HG03457 (cell line): ENCODE data around the gene PSMD13.

Experiments
- ATAC-seq: cut with Tn5 transposase; IDR thresholded peaks from one replicate; pipeline ENCODE4 v1.9.1; 2021; ENCODE audit warnings: moderate number of reproducible peaks; ENCODE audit not compliant: unreplicated experiment

The PSMD13 gene

GRCh38 chr11:241634-242033 lies 4.9 kb downstream of the PSMD13 start:
- ATAC-seq, result no peak

- ATAC-seq, result no peak
Measured at GRCh38 chr11:244376-244775, 7.6 kb downstream of the PSMD13 start.

- ATAC-seq, result no peak
Measured at GRCh38 chr11:249062-249461, 12.3 kb downstream of the PSMD13 start.

- ATAC-seq, result no peak
Measured at GRCh38 chr11:250274-250673, 13.5 kb downstream of the PSMD13 start.

GRCh38 chr11:250740-251299 lies 14.0 kb downstream of the PSMD13 start:
- no peak for ATAC-seq

- no peak for ATAC-seq
Measured at GRCh38 chr11:251550-251949, 14.8 kb downstream of the PSMD13 start.

- ATAC-seq, result no peak
Measured at GRCh38 chr11:252666-253065, 15.9 kb downstream of the PSMD13 start.

GRCh38 chr11:253160-253885 lies 16.5 kb downstream of the PSMD13 start:
- ATAC-seq, result no peak

- no peak for ATAC-seq
Measured at GRCh38 chr11:253886-254270, 17.1 kb downstream of the PSMD13 start.

GRCh38 chr11:255176-255575 lies 18.4 kb downstream of the PSMD13 start:
- ATAC-seq, result no peak

- no peak for ATAC-seq
Measured at GRCh38 chr11:255816-256215, 19.0 kb downstream of the PSMD13 start.

GRCh38 chr11:256952-257737 lies 20.4 kb downstream of the PSMD13 start:
- no peak for ATAC-seq

- no peak for ATAC-seq
Measured at GRCh38 chr11:257766-258493, 21.2 kb downstream of the PSMD13 start.

GRCh38 chr11:259413-259812 lies 22.6 kb downstream of the PSMD13 start:
- no peak for ATAC-seq

GRCh38 chr11:261624-262023 lies 24.8 kb downstream of the PSMD13 start:
- ATAC-seq, result no peak

- ATAC-seq, result no peak
Measured at GRCh38 chr11:266676-267439, 30.1 kb downstream of the PSMD13 start.

GRCh38 chr11:267491-267994 lies 30.8 kb downstream of the PSMD13 start:
- ATAC-seq, result no peak

GRCh38 chr11:268716-269145 lies 32.0 kb downstream of the PSMD13 start:
- ATAC-seq, result peak; percentile 35

GRCh38 chr11:269146-269890 lies 32.5 kb downstream of the PSMD13 start:
- peak; percentile 52 for ATAC-seq
